SH-SY5Y (cell line): ENCODE results near the gene IGF2BP1.

ENCODE experiments used
- GATA2 ChIP-seq: IDR thresholded peaks from 2 replicates; pipeline ENCODE4 v1.6.1; 2011; ENCODE audit warnings: mild to moderate bottlenecking, low read depth, low read length
- GATA3 ChIP-seq: IDR thresholded peaks from 2 replicates; pipeline ENCODE4 v1.6.1; 2011; ENCODE audit warnings: low read depth, mild to moderate bottlenecking, low read length, moderate library complexity

GRCh38 chr17:48990882-48991357, 6.3 kb upstream of the IGF2BP1 start:
- TF ChIP-seq GATA2 (no peak), GATA3 (no peak)
